Activated T-helper 17 cell treated with anti-CD3 and anti-CD28 coated beads, Interleukin-2, amount 50 U/mL, for 72 hours (primary cell): ENCODE measurements around the gene KIRREL3. TPM values are rescaled to one million over a fixed set of nuclear protein-coding genes. Genes with fewer than 3 reads are reported as not detected.

Experiments used
- ATAC-seq: fragments of 150-1000 bp; cut with Tn5 transposase; replicated peaks from 2 replicates; pipeline ENCODE4 v1.10.0; 2021; ENCODE audit warnings: mild to moderate bottlenecking, moderate library complexity
- H3K27ac Mint-ChIP-seq: one replicate; pipeline ENCODE4 v1.8.0; 2022; ENCODE audit warnings: mixed read lengths
- H3K27me3 Mint-ChIP-seq: one replicate; pipeline ENCODE4 v1.8.0; 2022; ENCODE audit warnings: mixed read lengths
- H3K36me3 Mint-ChIP-seq: one replicate; pipeline ENCODE4 v1.8.0; 2022; ENCODE audit warnings: low read depth, mild to moderate bottlenecking, mixed read lengths
- H3K4me1 Mint-ChIP-seq: one replicate; pipeline ENCODE4 v1.8.0; 2022; ENCODE audit warnings: mixed read lengths
- H3K4me3 Mint-ChIP-seq: one replicate; pipeline ENCODE4 v1.8.0; 2022; ENCODE audit warnings: mild to moderate bottlenecking, mixed read lengths
- H3K9me3 Mint-ChIP-seq: one replicate; pipeline ENCODE4 v1.8.0; 2022; ENCODE audit warnings: mixed read lengths
- total RNA-seq, 2 donors: library from RNA; stranded (reverse); gene quantifications; one replicate each; pipeline ENCODE4 v1.2.3, GENCODE V29; 2022

The KIRREL3 gene
- total RNA-seq, 2 donors from 2014 or later = not detected

DNA sequence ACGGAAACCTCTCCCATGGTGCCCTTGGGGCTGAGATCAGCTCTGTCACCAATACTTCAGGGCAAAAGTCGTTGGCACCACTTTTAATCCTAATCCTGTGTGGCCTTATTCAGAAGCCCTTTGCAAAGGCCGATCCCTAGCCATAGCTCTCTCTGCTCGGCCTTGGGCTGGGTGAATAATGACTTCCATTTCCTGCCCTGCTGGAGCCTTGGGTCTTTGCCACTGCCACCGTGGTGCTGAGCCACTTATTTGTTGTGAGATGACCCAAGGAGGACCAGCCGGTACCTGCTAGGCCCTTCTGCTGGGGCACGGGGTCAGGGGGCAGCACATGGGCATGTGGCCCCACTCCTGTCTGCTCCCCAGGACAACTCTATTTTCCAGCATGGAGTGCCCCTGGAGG lies 456.9 kb downstream of the KIRREL3 start:
- Mint-ChIP-seq H3K27me3 (peaks cover 32% of the 10 kb centered on the region), H3K27ac (no peak overlapping the region), H3K36me3 (no peaks in the 10 kb centered on the region), H3K4me3 (no peak overlapping the region), H3K4me1 (no peaks in the 10 kb centered on the region), H3K9me3 (no peaks in the 10 kb centered on the region)
- ATAC-seq = no peak

DNA sequence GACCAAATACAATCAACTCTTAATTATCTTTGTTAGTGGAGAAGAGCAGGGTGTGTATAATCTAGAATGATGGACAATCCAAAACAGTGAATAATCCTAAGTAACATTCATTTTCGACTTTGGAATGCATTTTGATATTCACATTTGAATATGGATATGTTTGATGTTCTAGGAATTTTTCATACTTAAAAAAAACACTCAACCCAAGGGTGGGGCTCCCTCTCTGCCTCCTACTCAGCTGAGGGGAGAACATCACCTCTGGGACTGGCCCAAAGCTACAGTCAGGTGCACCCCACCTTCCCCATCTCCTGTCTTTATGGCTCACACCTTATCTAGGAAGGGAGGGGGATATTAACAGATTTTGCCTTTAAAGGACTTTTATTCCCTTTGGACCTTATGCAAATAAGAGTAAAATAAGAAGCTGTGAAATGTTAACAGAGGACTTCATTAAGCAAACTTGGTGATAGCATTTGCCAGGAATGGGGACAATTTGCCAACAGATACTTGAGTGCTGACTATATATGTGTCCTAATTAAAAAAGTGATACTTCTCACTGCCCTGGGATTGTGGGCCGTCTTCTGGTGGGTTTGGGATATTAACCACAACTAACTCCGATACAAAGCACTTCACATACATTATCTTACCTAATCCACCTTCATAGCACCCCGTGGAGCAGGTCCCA lies 458.1 kb downstream of the KIRREL3 start:
- no peak for ATAC-seq
- H3K4me1 Mint-ChIP-seq = no peaks in the 10 kb centered on the region
- no peaks in the 10 kb centered on the region for H3K9me3 Mint-ChIP-seq
- H3K36me3 Mint-ChIP-seq = no peaks in the 10 kb centered on the region
- H3K27me3 Mint-ChIP-seq = peaks cover 36% of the 10 kb centered on the region
- no peak overlapping the region for H3K27ac Mint-ChIP-seq
- H3K4me3 Mint-ChIP-seq = no peak overlapping the region

DNA sequence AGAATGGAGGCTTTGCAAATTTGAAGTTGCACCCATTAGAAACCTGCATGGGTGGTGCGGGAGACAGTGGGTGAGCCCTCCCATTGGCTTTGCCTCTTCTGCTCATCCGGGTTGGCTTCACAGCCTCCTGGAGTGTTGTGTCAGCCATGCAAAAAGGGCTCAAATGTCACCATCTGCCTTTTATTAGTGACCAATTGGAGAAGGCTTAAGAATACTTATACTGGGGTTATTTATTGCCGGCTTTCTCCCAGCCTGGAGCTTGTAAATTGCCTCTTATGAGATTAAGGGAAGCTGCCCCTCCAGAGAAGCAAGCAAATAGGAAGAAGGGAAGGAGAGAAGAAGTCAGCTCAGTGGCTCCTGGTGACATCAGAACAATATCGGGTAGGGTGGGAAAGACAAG lies 462.5 kb downstream of the KIRREL3 start:
- Mint-ChIP-seq H3K27me3 (peaks cover 20% of the 10 kb centered on the region), H3K36me3 (no peaks in the 10 kb centered on the region), H3K4me3 (no peak overlapping the region), H3K27ac (no peak overlapping the region), H3K4me1 (no peaks in the 10 kb centered on the region), H3K9me3 (no peaks in the 10 kb centered on the region)
- no peak for ATAC-seq

DNA sequence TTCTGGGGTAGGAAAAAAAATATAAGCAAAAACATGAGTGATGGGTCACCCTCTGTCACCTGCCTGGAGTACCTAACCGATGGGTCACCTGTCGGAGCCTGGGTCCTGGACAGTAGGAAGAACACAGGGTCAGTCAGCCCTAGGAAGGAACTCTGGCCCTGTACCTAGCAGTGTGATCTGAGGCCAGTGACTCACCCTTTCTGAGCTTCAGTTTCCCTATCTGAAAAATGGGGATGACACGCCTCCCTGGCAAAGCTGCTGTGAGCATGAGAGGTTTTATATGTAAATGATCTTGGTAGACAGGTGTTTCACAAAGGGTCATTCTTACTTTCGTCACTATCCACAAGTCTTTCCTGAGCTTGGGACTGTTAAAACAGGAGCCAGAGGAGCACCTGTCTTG lies 463.1 kb downstream of the KIRREL3 start:
- Mint-ChIP-seq H3K9me3 (no peaks in the 10 kb centered on the region), H3K4me1 (no peaks in the 10 kb centered on the region), H3K27ac (no peak overlapping the region), H3K4me3 (no peak overlapping the region), H3K36me3 (no peaks in the 10 kb centered on the region), H3K27me3 (peaks cover 16% of the 10 kb centered on the region)
- ATAC-seq = no peak

DNA sequence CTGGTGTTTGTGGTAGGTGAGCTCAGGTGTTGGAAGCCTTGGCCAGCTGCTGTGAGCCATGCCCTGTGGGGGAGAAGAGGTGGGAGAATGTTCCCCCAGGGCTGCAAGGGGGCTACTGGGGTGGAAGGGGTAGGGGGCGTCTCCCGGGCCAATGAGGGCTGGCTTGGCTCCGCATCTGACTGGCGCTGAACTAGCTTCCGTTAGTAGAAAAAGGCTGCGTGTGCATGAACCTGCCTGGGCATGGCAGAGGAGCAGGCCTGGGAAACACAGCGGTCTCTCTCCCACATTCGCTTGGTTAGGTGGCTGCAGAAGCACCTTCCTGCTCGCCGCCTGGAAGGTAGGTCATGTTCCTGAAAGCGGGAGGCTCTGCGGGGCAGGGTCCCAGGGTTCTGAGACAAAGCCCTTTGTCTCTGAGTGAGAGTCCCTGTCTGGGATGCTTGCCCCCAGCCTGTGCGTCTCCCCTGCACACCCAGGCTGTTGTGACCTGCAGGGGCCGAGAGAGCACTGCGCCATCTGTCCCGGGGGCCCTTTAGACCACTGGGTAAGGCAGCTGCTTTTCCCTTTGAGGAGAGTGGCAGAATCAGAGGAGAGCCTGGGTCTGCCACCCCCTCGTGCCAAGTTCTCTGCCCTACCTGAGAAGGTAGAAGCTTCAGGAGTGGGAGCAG lies 466.3 kb downstream of the KIRREL3 start:
- H3K4me3 Mint-ChIP-seq = no peak overlapping the region
- H3K9me3 Mint-ChIP-seq = no peaks in the 10 kb centered on the region
- no peaks in the 10 kb centered on the region for H3K4me1 Mint-ChIP-seq
- no peaks in the 10 kb centered on the region for H3K36me3 Mint-ChIP-seq
- H3K27me3 Mint-ChIP-seq = peaks cover 14% of the 10 kb centered on the region
- no peak for ATAC-seq
- no peak overlapping the region for H3K27ac Mint-ChIP-seq

DNA sequence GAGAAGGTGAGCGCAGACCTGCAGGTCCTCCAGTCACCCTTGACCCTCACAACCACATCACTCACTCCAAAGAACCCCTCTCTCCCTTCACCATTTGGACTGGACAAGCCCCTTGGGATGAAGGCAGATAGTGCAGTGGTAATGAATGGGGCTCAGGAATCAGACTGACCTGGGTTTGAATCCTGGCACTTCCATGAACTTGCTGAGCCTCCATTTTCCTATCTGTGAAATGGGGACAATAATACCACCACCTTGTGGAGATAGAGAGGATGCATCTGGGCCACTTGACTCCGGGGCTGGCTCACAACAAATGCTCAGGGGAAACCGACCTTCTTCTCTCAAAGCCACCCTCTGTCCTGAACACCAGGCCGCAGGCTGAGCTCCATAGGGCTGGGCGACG lies 467.0 kb downstream of the KIRREL3 start:
- Mint-ChIP-seq H3K4me3 (no peak overlapping the region), H3K9me3 (no peaks in the 10 kb centered on the region), H3K27me3 (peaks cover 11% of the 10 kb centered on the region), H3K27ac (no peak overlapping the region), H3K4me1 (no peaks in the 10 kb centered on the region), H3K36me3 (no peaks in the 10 kb centered on the region)
- no peak for ATAC-seq

DNA sequence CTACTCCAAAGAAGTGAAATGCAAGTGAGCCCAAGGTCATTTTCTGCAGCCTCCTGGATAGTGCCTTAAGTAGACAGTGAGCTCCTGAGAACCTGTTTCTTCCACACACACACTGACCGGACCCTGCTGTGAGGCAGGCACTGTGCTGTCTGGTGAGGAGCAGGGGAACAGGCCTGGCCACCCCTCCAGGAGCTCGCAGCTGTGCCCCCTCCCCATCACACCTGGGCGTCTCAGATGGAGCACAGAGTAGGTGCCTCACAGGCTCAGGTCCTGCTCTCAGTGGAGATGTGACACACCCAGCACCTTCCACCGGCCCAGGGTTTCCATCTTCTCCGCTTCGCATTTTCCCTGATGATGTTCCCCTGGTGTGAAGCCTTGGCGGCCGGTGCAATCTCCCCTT lies 470.2 kb downstream of the KIRREL3 start:
- no peaks in the 10 kb centered on the region for H3K9me3 Mint-ChIP-seq
- H3K27ac Mint-ChIP-seq = no peak overlapping the region
- peaks cover 7% of the 10 kb centered on the region for H3K27me3 Mint-ChIP-seq

DNA sequence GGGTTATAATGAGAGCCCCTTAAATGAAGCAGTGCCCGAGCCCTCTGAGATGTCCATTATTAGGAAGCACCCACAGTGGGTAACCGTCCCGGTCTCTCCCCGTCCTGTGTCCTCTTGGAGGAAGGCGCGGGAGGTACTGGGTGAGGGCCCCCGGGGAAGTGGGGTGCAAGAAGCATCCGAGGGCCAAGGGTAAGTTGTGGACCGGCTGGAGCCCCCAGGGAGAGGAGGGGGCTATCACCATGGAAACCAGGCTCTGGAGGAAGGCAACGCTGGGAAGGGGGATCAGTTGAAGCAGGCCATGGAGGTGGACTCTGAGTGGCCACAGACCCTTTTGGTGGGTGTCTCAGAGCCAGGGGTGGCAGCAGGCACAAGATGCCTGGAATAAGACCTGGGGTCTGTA lies 471.5 kb downstream of the KIRREL3 start:
- H3K4me1 Mint-ChIP-seq = no peaks in the 10 kb centered on the region
- H3K9me3 Mint-ChIP-seq = no peaks in the 10 kb centered on the region
- H3K27ac Mint-ChIP-seq = no peak overlapping the region
- no peaks in the 10 kb centered on the region for H3K36me3 Mint-ChIP-seq
- peaks cover 7% of the 10 kb centered on the region for H3K27me3 Mint-ChIP-seq
- no peak overlapping the region for H3K4me3 Mint-ChIP-seq
- ATAC-seq = no peak

More for the DNA sequence above, 470.2 kb downstream of the KIRREL3 start:
- H3K36me3 Mint-ChIP-seq = no peaks in the 10 kb centered on the region
- ATAC-seq = no peak
- H3K4me3 Mint-ChIP-seq = no peak overlapping the region
- no peaks in the 10 kb centered on the region for H3K4me1 Mint-ChIP-seq

DNA sequence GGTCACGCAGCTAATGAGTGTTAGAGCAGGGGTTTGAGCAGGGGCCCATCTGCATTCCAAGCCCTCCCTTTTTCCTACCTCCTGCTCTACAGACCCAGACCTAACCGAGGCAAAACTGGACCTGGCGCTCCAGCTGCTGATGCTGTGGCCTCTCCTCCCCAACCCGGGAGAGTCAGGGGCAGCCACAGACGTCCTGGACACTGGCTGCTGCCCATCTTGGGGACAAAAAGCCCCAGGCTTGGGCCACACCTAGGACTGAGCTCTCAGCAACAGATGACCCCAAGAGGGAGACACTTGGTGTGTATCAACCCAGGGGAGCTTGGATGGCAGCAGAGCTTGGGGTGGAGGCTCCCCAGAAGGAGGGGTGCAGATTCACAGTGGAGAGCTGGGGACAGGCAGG lies 472.5 kb downstream of the KIRREL3 start:
- H3K4me3 Mint-ChIP-seq = no peak overlapping the region
- no peaks in the 10 kb centered on the region for H3K4me1 Mint-ChIP-seq
- peaks cover 7% of the 10 kb centered on the region for H3K27me3 Mint-ChIP-seq
- H3K27ac Mint-ChIP-seq = no peak overlapping the region
- H3K9me3 Mint-ChIP-seq = no peaks in the 10 kb centered on the region
- no peaks in the 10 kb centered on the region for H3K36me3 Mint-ChIP-seq
- no peak for ATAC-seq

DNA sequence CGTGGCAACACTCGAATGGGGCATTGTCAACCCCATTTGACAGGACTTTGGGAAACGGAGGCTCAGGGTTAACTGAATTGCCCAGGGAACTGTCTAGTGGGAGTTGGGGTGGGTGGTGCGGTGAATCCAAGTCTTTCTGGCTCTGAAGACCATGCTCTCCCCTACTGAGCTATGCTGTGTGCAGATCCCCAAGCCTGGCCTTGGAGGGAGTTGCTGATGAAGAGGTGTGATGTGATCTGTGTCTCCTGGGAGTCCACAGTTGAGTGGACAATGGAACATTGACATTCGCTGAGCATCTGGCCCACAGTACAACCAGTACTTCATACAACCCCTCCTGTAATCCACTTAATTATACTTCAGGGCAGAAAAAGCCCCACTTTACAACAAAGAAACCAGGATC lies 472.9 kb downstream of the KIRREL3 start:
- no peak for ATAC-seq
- Mint-ChIP-seq H3K36me3 (no peaks in the 10 kb centered on the region), H3K27me3 (peaks cover 7% of the 10 kb centered on the region), H3K9me3 (no peaks in the 10 kb centered on the region), H3K27ac (no peak overlapping the region), H3K4me3 (no peak overlapping the region), H3K4me1 (no peaks in the 10 kb centered on the region)

DNA sequence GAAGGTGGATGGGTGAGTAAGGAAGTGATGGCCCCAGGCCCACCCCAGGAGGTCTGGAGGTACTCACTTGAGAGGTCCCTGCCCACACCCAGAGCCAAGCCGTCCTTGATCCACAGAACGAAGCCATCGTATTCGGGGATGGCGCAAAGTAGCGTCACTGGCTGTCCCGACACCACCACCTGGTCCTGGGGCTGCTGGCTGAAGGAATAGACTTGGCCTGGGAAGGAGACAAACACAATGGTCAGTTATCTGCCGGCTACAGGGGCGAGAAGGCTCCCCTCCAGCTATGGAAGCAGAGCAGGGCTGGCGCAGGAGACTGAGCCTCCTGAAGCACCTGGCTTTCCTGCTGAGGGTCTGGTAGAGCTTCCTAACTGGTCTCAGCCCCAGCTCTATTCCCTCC lies 474.1 kb downstream of the KIRREL3 start:
- Mint-ChIP-seq H3K27me3 (peaks cover 3% of the 10 kb centered on the region), H3K36me3 (no peaks in the 10 kb centered on the region), H3K27ac (no peak overlapping the region), H3K4me1 (no peaks in the 10 kb centered on the region), H3K9me3 (no peaks in the 10 kb centered on the region), H3K4me3 (no peak overlapping the region)
- no peak for ATAC-seq

DNA sequence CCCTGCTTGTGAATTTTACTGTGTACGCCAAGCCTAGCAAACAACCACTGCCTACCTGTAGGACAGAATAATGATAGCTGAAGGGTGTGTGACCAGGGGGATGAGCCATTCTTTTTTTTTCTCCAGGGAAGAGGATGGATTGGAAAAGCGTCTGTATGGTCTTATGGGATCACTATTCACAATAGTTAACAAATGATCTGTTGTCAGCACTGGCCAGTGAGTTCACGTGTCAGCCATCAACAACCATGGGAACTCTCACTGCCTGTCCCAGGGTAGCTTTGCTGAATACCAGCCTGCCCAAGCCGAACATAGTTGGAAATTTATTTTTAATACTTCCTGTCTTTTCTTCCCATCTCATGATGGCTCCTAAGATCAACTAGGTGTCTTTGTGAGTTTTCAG lies 474.9 kb downstream of the KIRREL3 start:
- ATAC-seq = no peak
- Mint-ChIP-seq H3K4me1 (no peaks in the 10 kb centered on the region), H3K9me3 (no peaks in the 10 kb centered on the region), H3K27me3 (peaks cover 4% of the 10 kb centered on the region), H3K4me3 (no peak overlapping the region), H3K36me3 (no peaks in the 10 kb centered on the region), H3K27ac (no peak overlapping the region)

DNA sequence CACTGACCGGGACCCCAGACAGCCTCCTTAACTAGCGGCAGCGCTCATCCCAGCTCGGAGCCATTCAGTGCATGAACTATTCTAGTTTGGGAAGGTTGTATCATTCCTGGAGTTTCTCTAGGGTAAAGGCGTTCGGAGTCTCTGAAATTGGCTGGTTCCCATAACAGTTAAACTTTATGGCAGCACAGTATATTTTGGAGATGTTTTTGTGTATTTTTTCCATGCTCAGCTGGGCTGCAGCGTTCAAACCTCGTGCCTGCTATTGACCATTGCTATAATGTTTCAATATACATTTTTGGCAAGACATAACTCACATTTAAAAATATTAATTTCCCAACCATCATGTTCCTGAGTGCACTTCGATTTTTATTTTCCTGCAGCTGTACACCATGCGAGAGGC lies 475.4 kb downstream of the KIRREL3 start:
- no peak for ATAC-seq
- no peaks in the 10 kb centered on the region for H3K9me3 Mint-ChIP-seq
- H3K27me3 Mint-ChIP-seq = peaks cover 9% of the 10 kb centered on the region
- no peaks in the 10 kb centered on the region for H3K36me3 Mint-ChIP-seq
- no peak overlapping the region for H3K4me3 Mint-ChIP-seq
- no peaks in the 10 kb centered on the region for H3K4me1 Mint-ChIP-seq
- H3K27ac Mint-ChIP-seq = no peak overlapping the region

DNA sequence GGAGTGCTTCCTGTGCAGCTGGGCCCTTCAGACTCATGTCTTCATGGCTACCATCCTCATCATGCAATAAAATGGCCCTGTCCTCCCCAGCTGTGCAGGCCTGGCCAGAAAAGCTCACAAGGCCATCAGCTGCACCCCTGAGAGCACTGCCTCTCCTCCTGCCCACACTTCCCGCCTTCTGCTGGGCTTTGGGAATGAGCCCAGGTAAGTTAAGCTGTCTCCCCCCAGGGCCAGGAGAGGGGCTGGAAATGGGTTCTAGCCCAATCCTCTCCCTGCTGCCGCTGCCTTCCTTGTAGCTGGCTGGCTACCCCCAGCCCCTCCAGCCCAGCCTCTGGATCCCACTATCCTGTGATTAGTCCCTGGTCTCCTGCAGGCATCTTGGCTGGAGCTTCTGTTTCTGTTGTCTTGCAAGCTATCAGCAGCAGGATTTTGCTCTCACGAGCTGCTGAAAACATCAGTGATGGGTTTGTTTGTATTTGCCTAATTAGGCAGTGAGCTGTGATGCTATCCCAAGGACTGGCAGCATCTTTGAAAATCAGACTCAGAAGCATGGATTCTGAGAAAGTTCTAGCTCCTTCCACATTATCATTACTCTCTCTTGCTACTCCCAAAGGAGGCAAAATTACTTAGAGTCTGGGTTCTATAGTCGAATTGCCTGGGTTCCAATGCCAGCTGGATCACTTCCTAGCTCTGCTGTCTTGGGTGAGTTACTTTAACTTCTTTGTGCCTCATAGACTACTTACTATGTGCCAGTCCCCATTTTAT lies 476.9 kb downstream of the KIRREL3 start:
- Mint-ChIP-seq H3K4me3 (no peak overlapping the region), H3K27ac (no peak overlapping the region), H3K27me3 (peaks cover 10% of the 10 kb centered on the region), H3K9me3 (no peaks in the 10 kb centered on the region), H3K36me3 (no peaks in the 10 kb centered on the region), H3K4me1 (no peaks in the 10 kb centered on the region)
- ATAC-seq = no peak

DNA sequence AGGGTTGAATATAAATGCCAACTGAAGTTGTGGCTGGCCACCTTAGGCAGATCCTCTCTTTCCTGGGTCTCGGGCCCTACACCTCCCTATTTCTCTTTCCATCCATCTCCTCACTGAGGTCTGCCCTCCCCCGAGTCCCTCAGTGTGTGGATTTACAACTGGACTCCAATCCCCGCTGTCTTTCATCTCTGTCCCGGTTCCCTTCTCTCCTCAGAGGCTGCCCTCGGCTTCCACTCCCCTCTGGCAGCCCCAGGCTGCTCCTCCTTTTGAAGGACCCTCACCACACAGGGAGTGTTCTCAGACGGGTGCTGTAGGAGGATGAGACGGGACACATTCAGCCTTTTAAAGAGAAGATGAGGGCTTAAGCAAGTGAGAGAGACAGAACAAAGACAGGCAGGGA lies 478.0 kb downstream of the KIRREL3 start:
- H3K27me3 Mint-ChIP-seq = peaks cover 10% of the 10 kb centered on the region
- no peaks in the 10 kb centered on the region for H3K36me3 Mint-ChIP-seq
- no peak for ATAC-seq
- H3K27ac Mint-ChIP-seq = no peak overlapping the region
- no peaks in the 10 kb centered on the region for H3K9me3 Mint-ChIP-seq
- H3K4me3 Mint-ChIP-seq = no peak overlapping the region
- no peaks in the 10 kb centered on the region for H3K4me1 Mint-ChIP-seq
